Measurements from ENCODE around the gene MTUS2.
A peak's percentile ranks its signal among the peaks of the same experiment; 100 is the strongest.

The MTUS2 gene

DNA sequence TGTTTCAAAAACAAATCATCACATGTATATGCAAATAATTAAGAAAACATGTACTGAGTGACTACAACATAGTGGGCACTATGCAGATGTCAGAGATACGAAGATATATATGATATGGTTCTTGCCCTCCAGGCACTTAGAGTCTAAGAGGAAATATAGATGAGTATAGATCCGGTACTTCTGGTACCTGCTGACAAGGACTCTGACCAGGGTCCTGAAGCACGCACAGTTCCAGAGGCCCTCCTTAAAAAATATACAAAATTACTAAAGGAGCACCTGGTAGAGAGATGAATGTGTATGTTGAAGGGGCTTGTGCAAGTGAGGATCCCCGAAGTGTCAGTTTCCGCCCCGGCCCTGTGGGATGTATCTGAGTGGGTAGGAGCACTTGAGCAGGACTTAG lies 31.3 kb downstream of the MTUS2 start:
- DNase-seq (ENCODE audit: extremely low spot score), result no peak
- ChIA-PET CTCF (no interaction called here), POLR2A (no interaction called here)
- no peak for TF ChIP-seq HDGF (IDR thresholded peaks at IDR 0.05; ENCODE audit: borderline replicate concordance)
- TF ChIP-seq, protein P1, sequence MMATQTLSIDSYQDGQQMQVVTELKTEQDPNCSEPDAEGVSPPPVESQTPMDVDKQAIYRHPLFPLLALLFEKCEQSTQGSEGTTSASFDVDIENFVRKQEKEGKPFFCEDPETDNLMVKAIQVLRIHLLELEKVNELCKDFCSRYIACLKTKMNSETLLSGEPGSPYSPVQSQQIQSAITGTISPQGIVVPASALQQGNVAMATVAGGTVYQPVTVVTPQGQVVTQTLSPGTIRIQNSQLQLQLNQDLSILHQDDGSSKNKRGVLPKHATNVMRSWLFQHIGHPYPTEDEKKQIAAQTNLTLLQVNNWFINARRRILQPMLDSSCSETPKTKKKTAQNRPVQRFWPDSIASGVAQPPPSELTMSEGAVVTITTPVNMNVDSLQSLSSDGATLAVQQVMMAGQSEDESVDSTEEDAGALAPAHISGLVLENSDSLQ (IDR thresholded peaks at IDR 0.05), result no peak

DNA sequence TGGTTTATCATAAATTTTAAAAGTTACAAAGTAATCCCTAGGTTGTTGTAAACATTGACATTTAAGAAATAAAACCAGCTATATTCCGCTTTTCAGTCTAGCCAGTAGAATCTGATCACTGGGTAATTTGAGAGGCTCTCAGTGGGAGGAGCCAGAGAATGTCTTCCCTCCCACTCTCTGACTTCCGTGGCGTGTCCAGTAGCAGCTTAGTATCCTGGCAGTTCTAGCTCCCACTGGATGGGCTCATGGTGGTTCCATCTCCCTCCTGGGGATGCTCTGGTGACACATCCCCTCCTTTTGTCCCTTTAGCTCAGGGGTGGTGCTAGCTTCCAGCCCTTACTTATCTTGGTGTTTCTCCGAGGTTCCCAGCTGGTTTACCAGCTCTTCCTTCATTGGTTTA lies 34.5 kb downstream of the MTUS2 start:
- CTCF ChIA-PET, result interaction anchor here (0.6 to 0.9 kb wide), 2 partner anchors 18 to 515 kb away, joined by 3 read pairs; no protein-coding TSS in a partner anchor
- TF ChIP-seq NFRKB (IDR thresholded peaks at IDR 0.05) (no peak), ZNF384 (IDR thresholded peaks at IDR 0.05) (no peak), CTBP1 (IDR thresholded peaks at IDR 0.05; ENCODE audit: borderline replicate concordance) (no peak), HDGF (IDR thresholded peaks at IDR 0.05; ENCODE audit: borderline replicate concordance) (no peak), FOXA1 (IDR thresholded peaks at IDR 0.05) (no peak), LEF1 (IDR thresholded peaks at IDR 0.05; ENCODE audit: borderline replicate concordance) (no peak), ARNT (IDR thresholded peaks at IDR 0.05) (no peak), SUZ12 (IDR thresholded peaks at IDR 0.05) (no peak), L3MBTL2 (conservative IDR thresholded peaks at IDR 0.05) (no peak), FOXM1 (IDR thresholded peaks at IDR 0.05; ENCODE audit: borderline replicate concordance) (no peak), ELF4 (IDR thresholded peaks at IDR 0.05) (no peak), TARDBP (IDR thresholded peaks at IDR 0.05) (no peak), FOXK2 (IDR thresholded peaks at IDR 0.05) (no peak), BHLHE40 (IDR thresholded peaks at IDR 0.05; ENCODE audit: borderline replicate concordance) (no peak), SP1 (IDR thresholded peaks at IDR 0.05) (no peak)
- TF ChIP-seq, protein P1 (IDR thresholded peaks at IDR 0.05), result no peak
- POLR2A ChIA-PET, result no interaction called here
- DNase-seq (ENCODE audit: extremely low spot score), result peak; percentile 40

- DNase-seq (ENCODE audit: extremely low spot score), result no peak
- TF ChIP-seq FOXM1 (IDR thresholded peaks at IDR 0.05; ENCODE audit: borderline replicate concordance) (no peak), ZNF384 (IDR thresholded peaks at IDR 0.05) (no peak), FOXA1 (IDR thresholded peaks at IDR 0.05) (no peak), ELF4 (IDR thresholded peaks at IDR 0.05) (no peak), NFRKB (IDR thresholded peaks at IDR 0.05) (no peak), LEF1 (IDR thresholded peaks at IDR 0.05; ENCODE audit: borderline replicate concordance) (no peak), ARNT (IDR thresholded peaks at IDR 0.05) (no peak), SP1 (IDR thresholded peaks at IDR 0.05) (no peak), CTBP1 (IDR thresholded peaks at IDR 0.05; ENCODE audit: borderline replicate concordance) (no peak)
- POLR2A ChIA-PET, result no interaction called here
- CTCF ChIA-PET, result no interaction called here
Measured at GRCh38 chr13:28856287-28856686, 36.1 kb downstream of the MTUS2 start.

DNA sequence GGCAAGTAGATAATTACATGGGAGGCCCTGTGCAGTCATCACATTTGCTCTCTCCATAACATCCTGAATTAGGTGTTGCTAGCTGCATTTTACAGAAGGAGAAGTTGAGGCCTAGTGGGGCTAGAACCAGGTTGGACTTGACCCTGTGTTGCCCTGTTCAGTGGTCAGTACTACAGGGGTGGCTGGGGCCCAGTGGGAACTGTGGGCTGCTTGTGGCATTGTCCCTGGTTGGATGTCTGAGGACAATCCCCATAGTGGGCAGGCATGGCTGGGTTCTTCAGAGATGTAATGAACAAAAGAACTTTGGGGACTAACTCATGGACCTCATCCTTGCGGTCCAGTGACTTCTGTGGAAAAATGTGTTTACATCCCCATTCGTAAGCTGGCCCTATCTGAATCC lies 38.9 kb downstream of the MTUS2 start:
- CTCF ChIA-PET, result no interaction called here
- POLR2A ChIA-PET, result no interaction called here
- no peak for TF ChIP-seq ZNF384 (IDR thresholded peaks at IDR 0.05)
- TF ChIP-seq, protein P1 (IDR thresholded peaks at IDR 0.05), result no peak
- TF ChIP-seq TARDBP (IDR thresholded peaks at IDR 0.05), result no peak
- no peak for TF ChIP-seq NFRKB (IDR thresholded peaks at IDR 0.05)
- no peak for TF ChIP-seq CTBP1 (IDR thresholded peaks at IDR 0.05; ENCODE audit: borderline replicate concordance)
- no peak for TF ChIP-seq FOXA1 (IDR thresholded peaks at IDR 0.05)
- TF ChIP-seq L3MBTL2 (conservative IDR thresholded peaks at IDR 0.05), result no peak
- no peak for TF ChIP-seq ELF4 (IDR thresholded peaks at IDR 0.05)
- no peak for TF ChIP-seq SUZ12 (IDR thresholded peaks at IDR 0.05)
- no peak for TF ChIP-seq FOXM1 (IDR thresholded peaks at IDR 0.05; ENCODE audit: borderline replicate concordance)
- TF ChIP-seq LEF1 (IDR thresholded peaks at IDR 0.05; ENCODE audit: borderline replicate concordance), result no peak
- no peak for TF ChIP-seq ARNT (IDR thresholded peaks at IDR 0.05)
- no peak for TF ChIP-seq HDGF (IDR thresholded peaks at IDR 0.05; ENCODE audit: borderline replicate concordance)
- TF ChIP-seq BHLHE40 (IDR thresholded peaks at IDR 0.05; ENCODE audit: borderline replicate concordance), result no peak
- TF ChIP-seq SP1 (IDR thresholded peaks at IDR 0.05), result no peak
- TF ChIP-seq FOXK2 (IDR thresholded peaks at IDR 0.05), result no peak
- DNase-seq (ENCODE audit: extremely low spot score), result no peak

DNA sequence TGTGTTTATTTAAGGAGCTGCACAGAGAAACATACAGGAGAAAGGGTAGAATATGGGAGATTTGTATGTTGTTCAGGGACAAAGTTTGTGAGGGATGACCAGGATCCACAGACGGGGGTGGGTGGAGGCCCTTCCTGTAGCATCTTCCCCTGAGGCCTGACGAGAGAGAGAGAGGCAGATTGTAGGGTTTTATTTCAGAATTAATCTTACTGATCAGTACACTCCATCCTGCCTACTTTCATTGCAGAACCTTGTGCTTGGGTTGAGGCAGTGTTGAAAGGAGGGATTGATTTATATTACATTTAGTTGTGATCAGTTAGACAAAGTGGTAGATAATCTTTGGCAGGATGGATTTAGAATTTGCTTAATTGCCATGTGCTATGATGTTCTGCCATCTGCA lies 39.6 kb downstream of the MTUS2 start:
- no peak for DNase-seq (ENCODE audit: extremely low spot score)
- TF ChIP-seq NFRKB (IDR thresholded peaks at IDR 0.05) (no peak), ARNT (IDR thresholded peaks at IDR 0.05) (no peak), SP1 (IDR thresholded peaks at IDR 0.05) (no peak), TARDBP (IDR thresholded peaks at IDR 0.05) (no peak), LEF1 (IDR thresholded peaks at IDR 0.05; ENCODE audit: borderline replicate concordance) (no peak), SUZ12 (IDR thresholded peaks at IDR 0.05) (no peak), BHLHE40 (IDR thresholded peaks at IDR 0.05; ENCODE audit: borderline replicate concordance) (no peak), CTBP1 (IDR thresholded peaks at IDR 0.05; ENCODE audit: borderline replicate concordance) (no peak), HDGF (IDR thresholded peaks at IDR 0.05; ENCODE audit: borderline replicate concordance) (no peak), ELF4 (IDR thresholded peaks at IDR 0.05) (no peak), FOXA1 (IDR thresholded peaks at IDR 0.05) (no peak), FOXM1 (IDR thresholded peaks at IDR 0.05; ENCODE audit: borderline replicate concordance) (no peak), FOXK2 (IDR thresholded peaks at IDR 0.05) (no peak), ZNF384 (IDR thresholded peaks at IDR 0.05) (no peak), L3MBTL2 (conservative IDR thresholded peaks at IDR 0.05) (no peak)
- TF ChIP-seq, protein P1 (IDR thresholded peaks at IDR 0.05), result no peak
- CTCF ChIA-PET, result no interaction called here
- POLR2A ChIA-PET, result no interaction called here

DNA sequence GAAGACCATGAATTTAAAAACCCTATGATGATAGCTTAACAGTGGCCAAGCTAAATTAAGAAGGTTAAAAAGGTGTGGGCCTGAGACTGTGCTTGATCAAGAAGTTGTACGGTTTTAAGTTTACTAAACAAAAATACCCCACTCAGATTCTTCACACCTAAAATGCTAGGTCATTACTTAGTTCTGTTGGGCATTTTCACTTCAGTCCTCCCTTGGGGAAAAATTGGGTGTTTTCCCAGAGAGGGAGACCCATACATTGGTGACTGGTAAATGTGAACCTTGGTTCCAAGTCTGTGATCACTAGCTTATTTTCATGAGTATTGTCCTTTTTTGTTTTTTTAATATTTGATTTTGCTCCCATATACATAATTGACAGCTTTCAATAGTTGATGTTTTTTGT lies 44.4 kb downstream of the MTUS2 start:
- TF ChIP-seq SP1 (IDR thresholded peaks at IDR 0.05), result no peak
- no peak for TF ChIP-seq L3MBTL2 (conservative IDR thresholded peaks at IDR 0.05)
- no peak for TF ChIP-seq ELF4 (IDR thresholded peaks at IDR 0.05)
- TF ChIP-seq TARDBP (IDR thresholded peaks at IDR 0.05), result no peak
- no peak for TF ChIP-seq HDGF (IDR thresholded peaks at IDR 0.05; ENCODE audit: borderline replicate concordance)
- TF ChIP-seq CTBP1 (IDR thresholded peaks at IDR 0.05; ENCODE audit: borderline replicate concordance), result no peak
- no peak for TF ChIP-seq FOXA1 (IDR thresholded peaks at IDR 0.05)
- TF ChIP-seq NFRKB (IDR thresholded peaks at IDR 0.05), result no peak
- no peak for TF ChIP-seq SUZ12 (IDR thresholded peaks at IDR 0.05)
- no peak for TF ChIP-seq FOXK2 (IDR thresholded peaks at IDR 0.05)
- TF ChIP-seq FOXM1 (IDR thresholded peaks at IDR 0.05; ENCODE audit: borderline replicate concordance), result no peak
- no peak for TF ChIP-seq LEF1 (IDR thresholded peaks at IDR 0.05; ENCODE audit: borderline replicate concordance)
- no peak for DNase-seq (ENCODE audit: extremely low spot score)
- POLR2A ChIA-PET, result no interaction called here
- CTCF ChIA-PET, result no interaction called here

Measured in HEK293T (cell line).